Germinal center (tissue), 1 donor: ENCODE measurements around the gene HOXB4.

Source experiments
- DNase-seq: peaks from one replicate; pipeline ENCODE4 v3.0.0; 2012; ENCODE audit warnings: mixed read lengths, low spot score

Gene HOXB4

GRCh38 chr17:48559122-48559839, 18.9 kb downstream of the HOXB4 start:
- no peak for DNase-seq

- DNase-seq, result no peak
Observed at GRCh38 chr17:48558831-48559121, 19.4 kb downstream of the HOXB4 start.

GRCh38 chr17:48558057-48558830, 19.9 kb downstream of the HOXB4 start:
- no peak for DNase-seq

- no peak for DNase-seq
Observed at GRCh38 chr17:48556576-48557401, 21.4 kb downstream of the HOXB4 start.

GRCh38 chr17:48556229-48556575, 21.9 kb downstream of the HOXB4 start:
- DNase-seq, result no peak

- no peak for DNase-seq
Observed at GRCh38 chr17:48555258-48556228, 22.6 kb downstream of the HOXB4 start.

- DNase-seq, result no peak
Observed at GRCh38 chr17:48554412-48555257, 23.5 kb downstream of the HOXB4 start.

- no peak for DNase-seq
Observed at GRCh38 chr17:48553826-48554225, 24.3 kb downstream of the HOXB4 start.

GRCh38 chr17:48553190-48553547, 25.0 kb downstream of the HOXB4 start:
- no peak for DNase-seq

- no peak for DNase-seq
Observed at GRCh38 chr17:48552466-48553189, 25.5 kb downstream of the HOXB4 start.

GRCh38 chr17:48551596-48552465, 26.3 kb downstream of the HOXB4 start:
- DNase-seq, result no peak

- no peak for DNase-seq
Observed at GRCh38 chr17:48551214-48551555, 27.0 kb downstream of the HOXB4 start.

GRCh38 chr17:48550502-48551213, 27.5 kb downstream of the HOXB4 start:
- DNase-seq, result no peak

- DNase-seq, result no peak
Observed at GRCh38 chr17:48549914-48550501, 28.1 kb downstream of the HOXB4 start.

GRCh38 chr17:48549281-48549630, 28.9 kb downstream of the HOXB4 start:
- no peak for DNase-seq

- no peak for DNase-seq
Observed at GRCh38 chr17:48548523-48549280, 29.4 kb downstream of the HOXB4 start.

- no peak for DNase-seq
Observed at GRCh38 chr17:48547808-48548522, 30.2 kb downstream of the HOXB4 start.
